Measurements from ENCODE around the gene BCR. TPM values are rescaled to one million over a fixed set of nuclear protein-coding genes. Genes with fewer than 3 reads are reported as not detected.

The BCR gene
- total and polyA plus RNA-seq, 2 of the 8 experiments (the other 6 are each of a cell fraction or from before 2014, with no cell fraction given): 66.7 to 130 TPM

DNA sequence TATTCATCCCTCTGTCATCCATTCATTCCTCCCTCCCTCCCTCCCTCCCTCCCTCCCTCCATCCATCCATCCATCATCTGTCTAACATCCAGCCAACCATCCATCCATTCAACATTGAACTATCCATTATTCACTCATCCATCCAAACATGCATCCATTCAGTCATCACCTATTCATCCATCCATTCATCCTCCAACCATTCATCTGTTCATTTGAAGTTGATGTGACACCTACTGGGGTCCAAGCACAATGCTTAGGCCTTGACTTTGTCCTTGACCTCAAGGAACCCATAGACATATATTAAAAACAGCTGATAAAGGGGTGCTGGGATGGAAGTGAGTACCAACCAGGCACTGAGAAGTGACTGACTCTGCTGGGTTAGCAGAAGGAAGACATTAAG lies 26.6 kb downstream of the BCR start:
- H3K27me3 ChIP-seq (replicated peaks in 1 of 4; ENCODE audit: control insufficient read depth in 3 of 4, extremely low read depth in 1 of 4, insufficient read depth in 3 of 4, low read length in 3 of 4): no peaks in the 10 kb centered on the region
- H2AFZ ChIP-seq (ENCODE audit: low read length): no peak overlapping the region
- peaks cover 17 to 93% of the 10 kb centered on the region in 2 experiments for H3K79me2 ChIP-seq (ENCODE audit: control insufficient read depth in 1 of 2, insufficient read depth in 2 of 2, low read length in 2 of 2)
- peaks cover 0 to 14% (median 2%) of the 10 kb centered on the region in 4 experiments; a peak in 3 of 7 replicates for H3K4me1 ChIP-seq (replicated peaks in 1 of 4; ENCODE audit: control insufficient read depth in 3 of 4, insufficient read depth in 4 of 4, low read length in 3 of 4)
- no peak overlapping the region for H3K23ac ChIP-seq (ENCODE audit: insufficient read length)
- H3K18ac ChIP-seq (ENCODE audit: extremely low read depth, low read length): peak overlapping the region; percentile 48; the same call in 1 of the 2 replicates
- no peak overlapping the region for H3K56ac ChIP-seq (replicated peaks; ENCODE audit: insufficient read length, low read depth, low read length)
- no peak overlapping the region for H4K91ac ChIP-seq (replicated peaks; ENCODE audit: insufficient read length, low read length)
- peaks cover 25% of the 10 kb centered on the region for H3K79me1 ChIP-seq (ENCODE audit: low read depth, low read length)
- no peak overlapping the region for H2BK120ac ChIP-seq (replicated peaks; ENCODE audit: low read depth, low read length)
- no peak overlapping the region for H2BK12ac ChIP-seq (ENCODE audit: low read depth, low read length)
- peaks cover 2% of the 10 kb centered on the region; the same call in 1 of the 2 replicates for H3K23me2 ChIP-seq (ENCODE audit: low read depth, low read length)
- H3K4me3 ChIP-seq (ENCODE audit: extremely low read depth in 1 of 4, insufficient read depth in 2 of 4, low read depth in 3 of 4, low read length in 4 of 4): no peak overlapping the region
- ChIA-PET POLR2A (ENCODE audit: partially characterized antibody) (no interaction called here), CTCF (ENCODE audit: partially characterized antibody) (interaction anchor here (0.7 to 2.3 kb wide), 5 partner anchors 29 to 85 kb away, joined by 3 to 10 read pairs (median 3); no protein-coding TSS in a partner anchor)
- 0 out of 8 replicates have a peak, but pooled peaks cover 0 to 6% (median 0%) of the 10 kb centered on the region in 4 experiments for H3K36me3 ChIP-seq (ENCODE audit: control insufficient read depth in 2 of 4, insufficient read depth in 4 of 4, low read length in 3 of 4)
- no peak overlapping the region for H2BK5ac ChIP-seq (ENCODE audit: low read depth, low read length)
- H3K9ac ChIP-seq (replicated peaks in 1 of 4; ENCODE audit: extremely low read depth in 1 of 4, low read depth in 3 of 4, low read length in 3 of 4): no peak overlapping the region
- TF ChIP-seq ASH2L (IDR thresholded peaks at IDR 0.05; ENCODE audit: low read length) (no peak), ZNF274 (IDR thresholded peaks at IDR 0.05; ENCODE audit: borderline replicate concordance, extremely low read depth, low read length) (no peak), EP300 (IDR thresholded peaks at IDR 0.05; ENCODE audit: borderline replicate concordance in 1 of 2, low read depth in 2 of 2, low read length in 2 of 2) (no peak), SP4 (IDR thresholded peaks at IDR 0.05; ENCODE audit: low read length) (no peak), POLR2A (IDR thresholded peaks at IDR 0.05; ENCODE audit: control extremely low read depth in 1 of 2, low read depth in 2 of 2, low read length in 2 of 2) (no peak)
- TF ChIP-seq, protein P1, sequence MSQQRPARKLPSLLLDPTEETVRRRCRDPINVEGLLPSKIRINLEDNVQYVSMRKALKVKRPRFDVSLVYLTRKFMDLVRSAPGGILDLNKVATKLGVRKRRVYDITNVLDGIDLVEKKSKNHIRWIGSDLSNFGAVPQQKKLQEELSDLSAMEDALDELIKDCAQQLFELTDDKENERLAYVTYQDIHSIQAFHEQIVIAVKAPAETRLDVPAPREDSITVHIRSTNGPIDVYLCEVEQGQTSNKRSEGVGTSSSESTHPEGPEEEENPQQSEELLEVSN (IDR thresholded peaks at IDR 0.05): no peak
- no peak overlapping the region for H3K27ac ChIP-seq (ENCODE audit: low read depth, low read length)
- no peak overlapping the region for H3K14ac ChIP-seq (ENCODE audit: insufficient read length)
- no peak overlapping the region for H4K8ac ChIP-seq (ENCODE audit: extremely low read depth, insufficient read depth, low read length)
- H3K4ac ChIP-seq (replicated peaks; ENCODE audit: insufficient read length, low read depth, low read length): no peak overlapping the region
- H2BK20ac ChIP-seq (ENCODE audit: low read length): no peak overlapping the region
- no peaks in the 10 kb centered on the region for H3K9me3 ChIP-seq (ENCODE audit: insufficient read depth in 2 of 2, low read depth in 1 of 2, low read length in 1 of 2)
- H4K5ac ChIP-seq (ENCODE audit: insufficient read length, low read depth, low read length): no peak overlapping the region
- no peak overlapping the region for H3K4me2 ChIP-seq (ENCODE audit: insufficient read depth in 1 of 2, low read depth in 2 of 2, low read length in 2 of 2)
- no peak for DNase-seq (ENCODE audit: low read depth in 1 of 2, low spot score in 2 of 2)
- no peak overlapping the region for H2BK15ac ChIP-seq (ENCODE audit: low read length)
- no peak overlapping the region for H2AK5ac ChIP-seq (ENCODE audit: low read depth, low read length)
- no peak for FAIRE-seq
- H4K20me1 ChIP-seq (replicated peaks in 1 of 2; ENCODE audit: control insufficient read depth in 1 of 2, insufficient read depth in 2 of 2, low read length in 2 of 2): peaks cover 18 to 37% of the 10 kb centered on the region in 2 experiments

Data from H1 (cell line).